Activated CD8-positive, alpha-beta T cell treated with anti-CD3 and anti-CD28 coated beads for 36 hours (primary cell): Measurements from ENCODE around the gene RAPH1. TPM values are rescaled to one million over a fixed set of nuclear protein-coding genes. Genes with fewer than 3 reads are reported as not detected.

Source experiments
- ATAC-seq: fragments of 200-7000 bp; cut with Tn5 transposase; one replicate; pipeline ENCODE4 v1.10.0; 2021; ENCODE audit warnings: mild to moderate bottlenecking, moderate library complexity
- CTCF ChIA-PET: fragments of 350-600 bp; sonication (Branson Sonifier 250); formaldehyde crosslinking; loops from one replicate; lab custom pipeline; 2021; ENCODE audit warnings: antibody characterized with exemption; lab: Charles Lee
- POLR2A ChIA-PET: fragments of 350-600 bp; sonication (Branson Sonifier 250); formaldehyde crosslinking; loops from one replicate; lab custom pipeline; 2021; ENCODE audit warnings: antibody characterized with exemption; lab: Charles Lee
- DNase-seq: peaks from one replicate; pipeline ENCODE4 v3.0.0-alpha.2; 2020
- H3K27ac Mint-ChIP-seq: one replicate; pipeline ENCODE4 v1.8.0; 2021; ENCODE audit warnings: mild to moderate bottlenecking, mixed read lengths
- H3K27me3 Mint-ChIP-seq: one replicate; pipeline ENCODE4 v1.8.0; 2021; ENCODE audit warnings: mixed read lengths
- H3K36me3 Mint-ChIP-seq: one replicate; pipeline ENCODE4 v1.8.0; 2021; ENCODE audit warnings: low read depth, mixed read lengths
- H3K4me1 Mint-ChIP-seq: one replicate; pipeline ENCODE4 v1.8.0; 2021; ENCODE audit warnings: low read depth, mixed read lengths
- H3K4me3 Mint-ChIP-seq: one replicate; pipeline ENCODE4 v1.8.0; 2021; ENCODE audit warnings: mild to moderate bottlenecking, moderate library complexity, mixed read lengths
- H3K9me3 Mint-ChIP-seq: one replicate; pipeline ENCODE4 v1.8.0; 2021; ENCODE audit warnings: mixed read lengths
- intact Hi-C: fragments of 100-400 bp; cut with micrococcal nuclease; formaldehyde crosslinking; loops from one replicate; pipeline ENCODE4 v1.10.0; 2022
- total RNA-seq, 2 experiments: library from RNA; stranded (reverse); gene quantifications; one replicate each; pipeline ENCODE4 v1.2.3, GENCODE V29; 2021
- TF ChIP-seq, protein P1 (sequence below): fragments of 200-600 bp; IDR thresholded peaks from one replicate; pipeline ENCODE4 v1.8.0; 2022; ENCODE audit warnings: antibody characterized with exemption, mild to moderate bottlenecking

The RAPH1 gene
- total RNA-seq, 2 experiments from 2014 or later: 1.5 to 1.9 TPM

DNA sequence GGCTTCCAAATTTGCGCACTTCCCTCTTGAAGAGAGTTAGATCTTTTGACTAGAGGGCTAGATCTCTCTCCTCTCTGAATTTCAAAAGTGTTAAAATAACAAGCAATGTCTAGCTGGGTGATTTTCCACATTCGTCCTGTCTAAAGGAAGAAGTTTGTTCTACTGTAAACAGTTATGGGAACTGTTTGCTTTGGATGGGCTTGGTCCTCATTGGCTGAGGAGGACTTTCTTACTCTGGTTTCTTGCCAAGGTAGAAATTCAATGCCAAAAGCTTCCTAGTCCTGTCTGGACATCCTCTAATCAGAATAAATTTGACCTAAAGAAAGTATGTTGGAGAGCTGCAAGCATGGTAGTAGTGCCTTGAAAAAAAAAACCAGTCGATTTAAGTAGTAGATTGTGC is 47.4 kb upstream of the RAPH1 start:
- H3K4me3 Mint-ChIP-seq: no peak overlapping the region
- ATAC-seq (no peak), DNase-seq (no peak)
- no peaks in the 10 kb centered on the region for H3K9me3 Mint-ChIP-seq
- TF ChIP-seq, protein P1, sequence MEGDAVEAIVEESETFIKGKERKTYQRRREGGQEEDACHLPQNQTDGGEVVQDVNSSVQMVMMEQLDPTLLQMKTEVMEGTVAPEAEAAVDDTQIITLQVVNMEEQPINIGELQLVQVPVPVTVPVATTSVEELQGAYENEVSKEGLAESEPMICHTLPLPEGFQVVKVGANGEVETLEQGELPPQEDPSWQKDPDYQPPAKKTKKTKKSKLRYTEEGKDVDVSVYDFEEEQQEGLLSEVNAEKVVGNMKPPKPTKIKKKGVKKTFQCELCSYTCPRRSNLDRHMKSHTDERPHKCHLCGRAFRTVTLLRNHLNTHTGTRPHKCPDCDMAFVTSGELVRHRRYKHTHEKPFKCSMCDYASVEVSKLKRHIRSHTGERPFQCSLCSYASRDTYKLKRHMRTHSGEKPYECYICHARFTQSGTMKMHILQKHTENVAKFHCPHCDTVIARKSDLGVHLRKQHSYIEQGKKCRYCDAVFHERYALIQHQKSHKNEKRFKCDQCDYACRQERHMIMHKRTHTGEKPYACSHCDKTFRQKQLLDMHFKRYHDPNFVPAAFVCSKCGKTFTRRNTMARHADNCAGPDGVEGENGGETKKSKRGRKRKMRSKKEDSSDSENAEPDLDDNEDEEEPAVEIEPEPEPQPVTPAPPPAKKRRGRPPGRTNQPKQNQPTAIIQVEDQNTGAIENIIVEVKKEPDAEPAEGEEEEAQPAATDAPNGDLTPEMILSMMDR: no peak
- ChIA-PET POLR2A (interaction anchor here (1.3 kb wide), 1 partner anchor 30 kb away, joined by 4 read pairs; no protein-coding TSS in a partner anchor), CTCF (no interaction called here)
- H3K36me3 Mint-ChIP-seq: no peaks in the 10 kb centered on the region
- no peak overlapping the region for H3K27ac Mint-ChIP-seq
- peaks cover 3% of the 10 kb centered on the region for H3K27me3 Mint-ChIP-seq
- H3K4me1 Mint-ChIP-seq: peaks cover 22% of the 10 kb centered on the region
- intact Hi-C loops: no loop called here

DNA sequence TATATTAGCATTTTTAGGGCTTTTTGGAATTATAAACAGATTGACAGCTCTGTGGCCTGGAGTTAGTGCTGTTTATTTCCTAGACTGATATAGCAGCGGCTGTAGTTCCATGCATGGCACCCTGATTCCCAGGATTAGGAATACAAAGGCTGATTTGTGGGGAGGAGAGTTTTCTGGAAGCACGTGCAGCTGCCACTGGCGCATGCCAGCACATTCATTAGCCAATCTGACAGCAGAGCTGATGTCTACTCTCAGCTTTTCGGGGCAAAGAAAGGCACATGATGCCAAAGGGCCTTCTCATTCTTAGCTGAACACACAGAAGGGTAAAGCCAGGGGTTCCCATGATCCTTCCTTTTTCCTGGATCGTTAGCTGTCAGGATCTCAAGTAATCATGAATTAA is 45.7 kb upstream of the RAPH1 start:
- TF ChIP-seq, protein P1: no peak
- no peaks in the 10 kb centered on the region for H3K9me3 Mint-ChIP-seq
- POLR2A ChIA-PET: no interaction called here
- no peak overlapping the region for H3K27ac Mint-ChIP-seq
- H3K4me1 Mint-ChIP-seq: peaks cover 22% of the 10 kb centered on the region
- intact Hi-C loops: no loop called here
- no peak overlapping the region for H3K4me3 Mint-ChIP-seq
- CTCF ChIA-PET: no interaction called here
- DNase-seq: no peak
- H3K36me3 Mint-ChIP-seq: no peaks in the 10 kb centered on the region
- peaks cover 3% of the 10 kb centered on the region for H3K27me3 Mint-ChIP-seq
- no peak for ATAC-seq

DNA sequence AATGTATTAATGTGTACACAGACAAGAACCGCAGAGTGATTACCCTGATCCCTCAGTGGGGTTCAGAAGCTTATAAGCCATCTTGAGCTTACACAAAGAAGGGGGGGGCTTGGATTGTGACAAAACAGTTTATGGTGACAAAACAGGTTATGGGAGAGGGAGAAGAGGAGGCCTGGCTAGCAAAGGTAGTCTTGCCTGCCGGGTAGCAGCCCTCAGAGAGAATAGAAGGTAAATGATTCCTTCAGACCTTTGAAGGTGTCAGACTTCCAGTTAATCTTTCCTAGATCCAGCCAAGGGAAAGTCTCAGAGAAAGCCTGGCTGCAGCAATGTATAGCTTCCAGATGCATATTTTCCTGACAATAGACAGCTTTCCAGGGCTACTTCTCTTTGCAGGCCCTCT is 44.6 kb upstream of the RAPH1 start:
- H3K4me3 Mint-ChIP-seq: no peak overlapping the region
- no peak overlapping the region for H3K27ac Mint-ChIP-seq
- ATAC-seq: no peak
- ChIA-PET CTCF (no interaction called here), POLR2A (interaction anchor here (0.6 to 0.8 kb wide), 4 partner anchors 9 to 330 kb away, joined by 3 read pairs; partner anchors contain the start of gene CD28)
- intact Hi-C loops: no loop called here
- peaks cover 3% of the 10 kb centered on the region for H3K27me3 Mint-ChIP-seq
- no peak for DNase-seq
- H3K36me3 Mint-ChIP-seq: no peaks in the 10 kb centered on the region
- H3K9me3 Mint-ChIP-seq: no peaks in the 10 kb centered on the region
- TF ChIP-seq, protein P1: no peak
- H3K4me1 Mint-ChIP-seq: peaks cover 22% of the 10 kb centered on the region

DNA sequence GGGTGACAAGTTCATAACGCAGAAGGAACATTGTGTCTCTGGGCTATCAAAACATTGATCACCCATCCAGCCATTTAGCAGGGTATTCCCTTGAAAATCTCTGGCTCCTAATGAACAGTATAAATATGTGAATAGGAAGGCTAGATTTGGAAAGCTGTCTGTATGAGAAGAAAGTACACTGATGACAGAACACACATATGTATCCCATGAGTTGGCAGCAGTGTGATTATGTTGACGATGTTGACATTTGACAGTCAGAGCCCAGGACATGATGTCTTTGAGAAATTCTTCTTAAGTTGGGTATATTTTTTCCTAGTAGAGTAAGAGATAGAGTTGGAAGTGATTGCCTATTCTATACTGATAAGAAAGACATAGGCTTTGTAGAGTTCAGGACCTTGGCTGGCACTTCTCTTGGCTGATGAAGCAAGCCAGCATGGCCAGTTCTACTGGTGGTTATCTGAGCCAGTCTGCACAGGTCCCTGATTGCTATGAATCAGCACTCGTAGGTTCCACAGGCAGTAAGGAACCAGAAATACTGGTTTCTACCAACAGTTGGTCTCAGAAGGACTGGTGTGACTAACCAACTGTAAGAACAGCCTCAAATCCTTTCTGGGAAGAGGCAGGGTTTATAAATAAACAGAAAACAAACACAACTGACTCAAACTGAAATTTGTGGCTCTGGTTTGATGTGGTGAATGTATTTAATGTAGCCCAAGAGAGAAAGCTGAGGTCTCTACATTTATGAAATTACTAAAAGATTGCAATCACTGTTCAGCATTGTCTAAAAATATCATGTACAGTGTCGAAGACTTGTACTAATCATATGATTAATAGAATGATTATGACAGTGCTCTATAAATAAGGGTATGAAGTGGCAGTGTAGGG is 43.9 kb upstream of the RAPH1 start:
- TF ChIP-seq, protein P1: no peak
- H3K27me3 Mint-ChIP-seq: peaks cover 3% of the 10 kb centered on the region
- ATAC-seq: peak; percentile 84
- no peak overlapping the region for H3K27ac Mint-ChIP-seq
- H3K9me3 Mint-ChIP-seq: no peaks in the 10 kb centered on the region
- intact Hi-C loops: no loop called here
- peak; percentile 60 for DNase-seq
- CTCF ChIA-PET: no interaction called here
- H3K4me1 Mint-ChIP-seq: peaks cover 20% of the 10 kb centered on the region
- H3K36me3 Mint-ChIP-seq: no peaks in the 10 kb centered on the region
- no peak overlapping the region for H3K4me3 Mint-ChIP-seq
- POLR2A ChIA-PET: interaction anchor here (0.6 to 0.8 kb wide), 4 partner anchors 8 to 331 kb away, joined by 3 read pairs; partner anchors contain the start of gene CD28

DNA sequence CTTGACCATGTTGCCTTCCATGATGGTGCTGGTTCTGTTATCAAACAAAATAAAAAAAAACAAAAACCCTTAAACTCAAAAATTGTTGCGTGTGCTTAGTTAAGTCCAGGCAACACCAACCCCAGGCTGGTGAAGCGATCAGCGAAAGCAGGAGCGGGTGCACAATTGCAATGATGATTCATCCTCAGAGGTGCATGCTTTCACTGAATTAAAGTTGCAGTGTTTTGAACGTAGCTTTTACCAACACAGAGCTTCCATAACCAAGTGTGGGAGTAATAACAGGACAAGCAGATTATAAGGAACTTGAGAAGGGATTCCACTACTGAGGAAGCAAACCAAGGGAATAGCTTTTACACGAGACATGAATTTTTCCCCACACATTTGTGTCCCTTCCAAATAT is 39.7 kb upstream of the RAPH1 start:
- intact Hi-C loops: no loop called here
- ChIA-PET POLR2A (no interaction called here), CTCF (interaction anchor here (1.4 to 1.5 kb wide), 2 partner anchors 11 to 16 kb away, joined by 3 read pairs; no protein-coding TSS in a partner anchor)
- peaks cover 15% of the 10 kb centered on the region for H3K4me1 Mint-ChIP-seq
- no peak for DNase-seq
- H3K36me3 Mint-ChIP-seq: no peaks in the 10 kb centered on the region
- ATAC-seq: no peak
- no peaks in the 10 kb centered on the region for H3K9me3 Mint-ChIP-seq
- H3K27me3 Mint-ChIP-seq: no peaks in the 10 kb centered on the region
- H3K27ac Mint-ChIP-seq: no peak overlapping the region
- TF ChIP-seq, protein P1: no peak
- H3K4me3 Mint-ChIP-seq: no peak overlapping the region
